Measurements from ENCODE around the gene TCF4.

Gene TCF4

GRCh38 chr18:55439056-55439455 lies 148.9 kb downstream of the TCF4 start:
- Histone ChIP-seq H3K27me3 (ENCODE audit: control insufficient read depth, insufficient read depth, low read length) (no peaks in the 10 kb centered on the region), H3K4me3 (ENCODE audit: low read length) (no peak overlapping the region), H3K4me1 (ENCODE audit: control insufficient read depth, insufficient read depth, low read length) (no peaks in the 10 kb centered on the region), H3K36me3 (ENCODE audit: control insufficient read depth, insufficient read depth, low read length) (no peaks in the 10 kb centered on the region), H3K9ac (ENCODE audit: low read length) (no peak overlapping the region), H3K9me3 (ENCODE audit: control insufficient read depth, low read length) (no peaks in the 10 kb centered on the region)

- Histone ChIP-seq H3K9me3 (ENCODE audit: control insufficient read depth, low read length) (no peaks in the 10 kb centered on the region), H3K9ac (ENCODE audit: low read length) (no peak overlapping the region), H3K4me3 (ENCODE audit: low read length) (no peak overlapping the region), H3K27me3 (ENCODE audit: control insufficient read depth, insufficient read depth, low read length) (no peaks in the 10 kb centered on the region), H3K4me1 (ENCODE audit: control insufficient read depth, insufficient read depth, low read length) (no peaks in the 10 kb centered on the region), H3K36me3 (ENCODE audit: control insufficient read depth, insufficient read depth, low read length) (no peaks in the 10 kb centered on the region)
Measured at GRCh38 chr18:55435592-55435991, 152.4 kb downstream of the TCF4 start.

DNA sequence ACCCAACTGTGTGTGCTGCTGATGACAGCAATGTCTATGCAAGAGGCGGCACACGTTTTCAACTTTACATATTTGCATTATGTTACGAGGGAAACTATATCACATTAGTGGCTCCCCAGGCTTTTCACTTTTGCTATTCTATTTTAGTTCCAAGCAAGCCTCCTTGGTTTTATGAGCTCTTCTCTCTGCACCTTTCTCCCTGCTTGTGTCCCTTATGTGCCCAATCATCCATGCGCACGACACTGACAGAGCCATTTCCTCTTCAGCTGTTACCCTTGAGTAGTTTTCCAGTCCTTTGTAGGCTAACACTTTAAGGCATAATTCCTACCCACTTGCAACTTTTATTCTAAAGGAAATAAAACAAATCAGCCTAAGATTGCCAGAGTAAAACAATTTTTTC lies 154.3 kb downstream of the TCF4 start:
- no peaks in the 10 kb centered on the region for H3K4me1 ChIP-seq (ENCODE audit: control insufficient read depth, insufficient read depth, low read length)

GRCh38 chr18:55433140-55433539 lies 154.9 kb downstream of the TCF4 start:
- Histone ChIP-seq H3K4me1 (ENCODE audit: control insufficient read depth, insufficient read depth, low read length) (no peaks in the 10 kb centered on the region), H3K27me3 (ENCODE audit: control insufficient read depth, insufficient read depth, low read length) (no peaks in the 10 kb centered on the region), H3K9ac (ENCODE audit: low read length) (no peak overlapping the region), H3K9me3 (ENCODE audit: control insufficient read depth, low read length) (no peaks in the 10 kb centered on the region), H3K36me3 (ENCODE audit: control insufficient read depth, insufficient read depth, low read length) (no peaks in the 10 kb centered on the region), H3K4me3 (ENCODE audit: low read length) (no peak overlapping the region)

More for the DNA sequence above, 154.3 kb downstream of the TCF4 start:
- Histone ChIP-seq H3K27me3 (ENCODE audit: control insufficient read depth, insufficient read depth, low read length) (no peaks in the 10 kb centered on the region), H3K9me3 (ENCODE audit: control insufficient read depth, low read length) (no peaks in the 10 kb centered on the region), H3K4me3 (ENCODE audit: low read length) (no peak overlapping the region), H3K9ac (ENCODE audit: low read length) (no peak overlapping the region), H3K36me3 (ENCODE audit: control insufficient read depth, insufficient read depth, low read length) (no peaks in the 10 kb centered on the region)

GRCh38 chr18:55432307-55433040 lies 155.5 kb downstream of the TCF4 start:
- H3K27me3 ChIP-seq (ENCODE audit: control insufficient read depth, insufficient read depth, low read length) = no peaks in the 10 kb centered on the region
- H3K4me1 ChIP-seq (ENCODE audit: control insufficient read depth, insufficient read depth, low read length) = no peaks in the 10 kb centered on the region
- no peak overlapping the region for H3K9ac ChIP-seq (ENCODE audit: low read length)

GRCh38 chr18:55430026-55430425 lies 158.0 kb downstream of the TCF4 start:
- Histone ChIP-seq H3K27me3 (ENCODE audit: control insufficient read depth, insufficient read depth, low read length) (no peaks in the 10 kb centered on the region), H3K36me3 (ENCODE audit: control insufficient read depth, insufficient read depth, low read length) (no peaks in the 10 kb centered on the region)

More at GRCh38 chr18:55432307-55433040, 155.5 kb downstream of the TCF4 start:
- H3K4me3 ChIP-seq (ENCODE audit: low read length) = no peak overlapping the region
- no peaks in the 10 kb centered on the region for H3K9me3 ChIP-seq (ENCODE audit: control insufficient read depth, low read length)
- H3K36me3 ChIP-seq (ENCODE audit: control insufficient read depth, insufficient read depth, low read length) = no peaks in the 10 kb centered on the region

DNA sequence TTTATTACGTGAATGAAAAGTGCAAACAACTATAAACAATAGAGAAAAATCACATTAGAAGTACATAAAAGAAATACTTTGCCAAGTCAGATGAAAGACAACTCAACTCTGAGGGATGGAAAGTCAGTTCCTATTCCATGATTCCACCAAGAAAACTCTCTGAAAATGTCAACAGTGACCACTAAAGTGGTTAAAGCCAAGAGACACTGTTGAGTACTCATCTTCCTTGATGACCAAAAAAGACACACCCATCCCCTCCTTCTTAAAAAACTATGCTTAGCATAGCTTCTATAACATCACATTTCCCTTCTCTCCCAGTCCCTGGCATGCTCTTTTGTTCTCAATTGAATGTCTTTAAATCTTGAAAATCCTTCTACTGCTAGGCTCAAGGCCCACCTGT lies 160.0 kb downstream of the TCF4 start:
- Histone ChIP-seq H3K27me3 (ENCODE audit: control insufficient read depth, insufficient read depth, low read length) (no peaks in the 10 kb centered on the region), H3K4me3 (ENCODE audit: low read length) (no peak overlapping the region), H3K36me3 (ENCODE audit: control insufficient read depth, insufficient read depth, low read length) (no peaks in the 10 kb centered on the region), H3K9ac (ENCODE audit: low read length) (no peak overlapping the region), H3K9me3 (ENCODE audit: control insufficient read depth, low read length) (no peaks in the 10 kb centered on the region), H3K4me1 (ENCODE audit: control insufficient read depth, insufficient read depth, low read length) (no peaks in the 10 kb centered on the region)

More at GRCh38 chr18:55430026-55430425, 158.0 kb downstream of the TCF4 start:
- Histone ChIP-seq H3K4me3 (ENCODE audit: low read length) (no peak overlapping the region), H3K9me3 (ENCODE audit: control insufficient read depth, low read length) (no peaks in the 10 kb centered on the region), H3K9ac (ENCODE audit: low read length) (no peak overlapping the region), H3K4me1 (ENCODE audit: control insufficient read depth, insufficient read depth, low read length) (no peaks in the 10 kb centered on the region)

DNA sequence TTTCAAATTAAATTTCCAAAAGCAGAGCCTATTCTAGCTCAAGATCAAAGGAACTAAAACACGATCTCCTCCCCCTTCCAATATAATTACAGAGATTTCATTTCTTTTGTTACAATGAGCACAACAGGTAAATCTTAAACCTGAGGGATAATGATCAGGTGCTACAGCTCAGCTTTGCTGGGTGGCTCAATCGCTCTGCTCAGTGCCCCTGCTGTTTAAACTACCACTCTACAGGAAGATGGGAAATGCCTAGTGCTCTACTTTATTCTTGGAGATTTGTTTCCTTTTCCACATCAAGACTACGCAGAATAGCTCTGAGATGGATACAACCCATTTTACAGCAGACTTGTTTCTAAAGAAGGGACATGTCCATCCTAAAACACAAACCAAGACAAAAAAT lies 162.3 kb downstream of the TCF4 start:
- H3K27me3 ChIP-seq (ENCODE audit: control insufficient read depth, insufficient read depth, low read length) = no peaks in the 10 kb centered on the region
- no peak overlapping the region for H3K4me3 ChIP-seq (ENCODE audit: low read length)
- H3K9ac ChIP-seq (ENCODE audit: low read length) = no peak overlapping the region

DNA sequence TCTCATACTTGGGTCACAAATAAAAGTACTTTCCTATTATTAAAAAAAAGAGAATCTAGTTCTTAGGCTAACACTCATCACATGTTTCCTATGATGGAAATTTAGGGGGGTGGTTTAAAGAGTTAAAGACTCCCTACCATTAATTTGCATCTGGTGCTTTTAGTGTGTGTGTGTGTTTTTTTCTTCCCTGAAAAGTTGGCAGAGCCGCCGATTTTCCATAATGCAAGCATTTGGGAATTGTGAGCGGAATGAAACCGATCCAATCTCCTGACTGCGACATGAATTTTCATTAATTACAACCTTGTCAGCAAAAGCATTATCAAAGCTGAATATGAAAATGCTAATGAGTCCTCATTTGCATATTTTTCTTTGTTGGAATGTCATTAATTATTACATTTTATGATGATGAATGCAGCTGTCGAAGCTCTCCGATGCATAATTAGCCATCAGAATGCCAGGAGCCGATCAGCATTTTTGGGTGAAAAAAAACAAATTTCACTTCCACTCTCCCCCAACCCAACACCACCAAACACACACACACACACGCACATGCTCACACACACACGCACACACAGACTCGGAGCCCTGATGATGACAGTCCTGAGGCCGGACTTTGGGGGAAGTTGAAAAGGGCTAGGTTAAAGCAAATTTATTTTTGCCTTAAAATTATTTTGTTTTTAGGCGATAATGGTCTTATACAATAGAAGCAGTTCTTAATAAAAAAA lies 165.4 kb downstream of the TCF4 start:
- no peak overlapping the region for H3K9ac ChIP-seq (ENCODE audit: low read length)
- no peaks in the 10 kb centered on the region for H3K4me1 ChIP-seq (ENCODE audit: control insufficient read depth, insufficient read depth, low read length)
- no peaks in the 10 kb centered on the region for H3K27me3 ChIP-seq (ENCODE audit: control insufficient read depth, insufficient read depth, low read length)
- H3K4me3 ChIP-seq (ENCODE audit: low read length) = no peak overlapping the region
- no peaks in the 10 kb centered on the region for H3K36me3 ChIP-seq (ENCODE audit: control insufficient read depth, insufficient read depth, low read length)
- H3K9me3 ChIP-seq (ENCODE audit: control insufficient read depth, low read length) = no peaks in the 10 kb centered on the region

More for the DNA sequence above, 162.3 kb downstream of the TCF4 start:
- H3K36me3 ChIP-seq (ENCODE audit: control insufficient read depth, insufficient read depth, low read length) = no peaks in the 10 kb centered on the region
- no peaks in the 10 kb centered on the region for H3K9me3 ChIP-seq (ENCODE audit: control insufficient read depth, low read length)
- no peaks in the 10 kb centered on the region for H3K4me1 ChIP-seq (ENCODE audit: control insufficient read depth, insufficient read depth, low read length)

DNA sequence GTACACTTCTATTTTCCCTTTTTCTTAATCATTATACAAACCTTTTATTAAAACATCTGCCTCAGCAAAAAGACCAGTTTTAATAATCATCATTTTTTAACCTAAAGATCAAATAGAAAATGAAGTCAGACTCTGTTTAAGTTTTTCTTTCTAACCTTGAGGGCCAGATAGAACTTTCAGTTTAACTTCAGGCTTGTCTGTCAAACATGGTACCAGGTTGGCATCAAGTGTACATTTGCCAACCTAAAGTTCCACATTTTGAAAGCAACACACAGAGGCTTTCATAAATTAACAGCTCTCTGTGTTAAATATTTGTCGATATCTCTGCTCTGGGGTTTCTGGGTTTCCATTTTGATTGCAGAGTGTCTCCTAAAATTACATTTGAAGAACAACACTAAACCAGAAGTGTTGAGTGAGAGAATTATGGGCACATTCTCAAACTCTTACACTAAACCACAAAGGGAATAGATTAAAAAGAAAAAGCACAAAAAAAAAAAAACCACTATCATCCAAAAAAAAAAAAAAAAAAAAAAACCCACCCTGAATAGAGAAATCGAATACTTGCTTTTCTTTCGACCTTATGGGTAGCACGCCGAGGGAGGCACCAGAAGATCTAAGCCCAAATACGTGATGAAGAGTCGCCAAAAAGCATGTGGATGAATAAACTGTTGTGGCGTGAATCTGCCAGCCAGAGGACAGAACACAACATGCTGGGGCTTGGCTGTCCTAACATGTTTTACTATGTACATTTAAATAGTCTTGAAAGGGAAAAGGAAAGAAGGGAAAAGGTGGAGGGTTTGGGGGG lies 166.2 kb downstream of the TCF4 start:
- no peaks in the 10 kb centered on the region for H3K4me1 ChIP-seq (ENCODE audit: control insufficient read depth, insufficient read depth, low read length)
- H3K4me3 ChIP-seq (ENCODE audit: low read length) = no peak overlapping the region
- no peaks in the 10 kb centered on the region for H3K36me3 ChIP-seq (ENCODE audit: control insufficient read depth, insufficient read depth, low read length)
- no peaks in the 10 kb centered on the region for H3K9me3 ChIP-seq (ENCODE audit: control insufficient read depth, low read length)
- no peaks in the 10 kb centered on the region for H3K27me3 ChIP-seq (ENCODE audit: control insufficient read depth, insufficient read depth, low read length)
- no peak overlapping the region for H3K9ac ChIP-seq (ENCODE audit: low read length)

DNA sequence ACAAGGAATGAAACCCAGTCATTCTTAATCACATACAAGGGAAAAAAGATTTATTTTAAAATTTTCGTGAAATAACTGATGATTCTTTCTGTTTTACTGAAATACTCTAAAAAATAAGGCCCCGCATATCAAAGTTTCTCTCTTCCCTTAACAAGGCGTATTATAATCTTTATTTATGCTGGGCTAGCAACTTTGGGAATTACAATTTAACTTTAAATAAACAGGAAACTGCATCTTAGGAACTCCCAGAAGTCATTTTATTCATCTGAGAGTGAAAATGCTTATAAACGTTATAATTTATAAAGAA lies 166.7 kb downstream of the TCF4 start:
- no peaks in the 10 kb centered on the region for H3K4me1 ChIP-seq (ENCODE audit: control insufficient read depth, insufficient read depth, low read length)
- no peak overlapping the region for H3K4me3 ChIP-seq (ENCODE audit: low read length)
- H3K9ac ChIP-seq (ENCODE audit: low read length) = no peak overlapping the region
- H3K9me3 ChIP-seq (ENCODE audit: control insufficient read depth, low read length) = no peaks in the 10 kb centered on the region
- H3K36me3 ChIP-seq (ENCODE audit: control insufficient read depth, insufficient read depth, low read length) = no peaks in the 10 kb centered on the region
- no peaks in the 10 kb centered on the region for H3K27me3 ChIP-seq (ENCODE audit: control insufficient read depth, insufficient read depth, low read length)

Data from mucosa of stomach (tissue), 1 donor.